GM12874 (cell line): ENCODE data around the gene RCAN1.

Experiments
- CTCF ChIP-seq: IDR thresholded peaks from 2 replicates; pipeline ENCODE4 v1.5.1; 2011; ENCODE audit warnings: low read depth, mild to moderate bottlenecking, control low read depth, low read length, moderate library complexity; ENCODE audit not compliant: insufficient read depth

Gene RCAN1

GRCh38 chr21:34647555-34647954 is 32.6 kb upstream of the RCAN1 start:
- TF ChIP-seq CTCF = no peak

GRCh38 chr21:34644825-34645224 is 29.9 kb upstream of the RCAN1 start:
- TF ChIP-seq CTCF = no peak

- no peak for TF ChIP-seq CTCF
Observed at GRCh38 chr21:34642211-34643075, 27.5 kb upstream of the RCAN1 start.

GRCh38 chr21:34640858-34641257 is 25.9 kb upstream of the RCAN1 start:
- no peak for TF ChIP-seq CTCF

- TF ChIP-seq CTCF = no peak
Observed at GRCh38 chr21:34639882-34640788, 25.2 kb upstream of the RCAN1 start.

- no peak for TF ChIP-seq CTCF
Observed at GRCh38 chr21:34639250-34639649, 24.3 kb upstream of the RCAN1 start.

GRCh38 chr21:34636961-34637360 is 22.0 kb upstream of the RCAN1 start:
- TF ChIP-seq CTCF = no peak
